ENCODE data around the gene EOLA1. TPM values are rescaled to one million over a fixed set of nuclear protein-coding genes. Genes with fewer than 3 reads are reported as not detected.
"Not testable (repeated sequence)": the region's sequence is repeated elsewhere in the genome, so short reads cannot be mapped to it uniquely, and the experiment has no call there.

EOLA1 gene
- polyA plus RNA-seq, 1 donor (not counting 4 experiments of a cell fraction or from before 2014, with no cell fraction given): 9.3 TPM

DNA sequence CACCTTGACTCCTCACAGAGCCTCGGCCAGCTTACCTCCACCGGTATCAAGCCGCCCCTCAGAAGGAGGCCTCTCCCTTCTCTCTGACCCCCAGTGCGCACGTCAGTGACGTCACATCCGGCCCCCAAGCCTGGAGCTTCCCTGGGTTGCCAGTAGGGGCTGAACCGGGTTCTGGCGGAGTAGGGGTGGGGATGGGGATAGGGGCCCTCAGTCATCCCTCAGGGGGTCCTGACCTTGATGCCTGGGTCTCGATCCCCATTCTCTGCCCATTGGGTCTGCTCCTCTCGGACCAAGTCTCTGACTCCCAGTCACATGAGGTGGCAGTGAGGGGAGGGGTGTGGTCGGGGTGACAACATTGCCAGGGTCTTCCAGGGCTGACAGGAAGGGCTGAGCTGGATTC, 46.5 kb downstream of the EOLA1 start, which contains the start of gene MAGEA9B:
MAGEA9B (minus strand) TSS at position 101 of the 400 bp plus-strand sequence. CDS start 4,280 bp downstream, outside the sequence.
- not testable (repeated sequence) for FAIRE-seq

DNA sequence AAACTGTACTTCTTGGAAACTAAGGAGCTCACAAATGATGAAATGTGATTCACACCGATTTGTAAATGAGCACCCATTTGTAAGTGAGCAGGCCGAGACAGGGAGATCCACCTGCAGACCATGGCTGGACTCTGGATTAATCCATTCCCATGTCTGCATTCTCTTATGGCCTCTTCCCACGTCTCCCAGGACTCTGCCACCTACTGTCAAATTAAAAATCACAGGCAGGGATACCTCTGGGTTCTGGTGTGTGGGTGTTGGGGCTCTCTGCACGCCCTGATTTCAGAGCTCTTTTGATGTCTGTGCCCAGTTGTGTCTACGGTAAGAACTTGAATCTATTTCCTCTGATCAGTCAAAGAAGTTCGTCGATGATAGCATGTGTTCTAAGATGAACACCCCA, 50.2 kb downstream of the EOLA1 start:
- H3K9me1 ChIP-seq (ENCODE audit: control insufficient read depth, extremely low read depth, insufficient read depth, low read length); H3K4me3 ChIP-seq (ENCODE audit: control insufficient read depth in 2 of 3, extremely low read depth in 1 of 3, insufficient read depth in 2 of 3, low read depth in 1 of 3, low read length in 3 of 3); DNase-seq (ENCODE audit: low read depth, low spot score); FAIRE-seq; H3K27ac ChIP-seq (ENCODE audit: control insufficient read depth, insufficient read depth, low read length); H2AFZ ChIP-seq (ENCODE audit: control insufficient read depth, low read length); H3K4me2 ChIP-seq (ENCODE audit: control insufficient read depth, extremely low read depth, insufficient read depth, low read depth, low read length); H3K9ac ChIP-seq (ENCODE audit: control insufficient read depth, extremely low read depth, insufficient read depth, low read length); H3K79me2 ChIP-seq (ENCODE audit: control insufficient read depth, insufficient read depth, low read length); H3K9me3 ChIP-seq (ENCODE audit: control insufficient read depth, low read depth, low read length); H4K20me1 ChIP-seq (ENCODE audit: control insufficient read depth, extremely low read depth, insufficient read depth, low read length); dilution Hi-C loops (cut with MboI; ENCODE audit: extremely low pct_ligation_motif_present, low sequenced_read_pairs); H3K27me3 ChIP-seq (ENCODE audit: control insufficient read depth, extremely low read depth, insufficient read depth, low read length); H3K4me1 ChIP-seq (ENCODE audit: control insufficient read depth, extremely low read depth, insufficient read depth, low read length); H3K36me3 ChIP-seq (ENCODE audit: control insufficient read depth in 2 of 2, extremely low read depth in 1 of 2, insufficient read depth in 2 of 2, low read length in 2 of 2): not testable (repeated sequence)

More for the DNA sequence above, 46.5 kb downstream of the EOLA1 start, which contains the start of gene MAGEA9B:
- H3K4me2 ChIP-seq (ENCODE audit: control insufficient read depth, extremely low read depth, insufficient read depth, low read depth, low read length); H3K9me1 ChIP-seq (ENCODE audit: control insufficient read depth, extremely low read depth, insufficient read depth, low read length); H3K79me2 ChIP-seq (ENCODE audit: control insufficient read depth, insufficient read depth, low read length); dilution Hi-C loops (cut with MboI; ENCODE audit: extremely low pct_ligation_motif_present, low sequenced_read_pairs); H4K20me1 ChIP-seq (ENCODE audit: control insufficient read depth, extremely low read depth, insufficient read depth, low read length); H3K27me3 ChIP-seq (ENCODE audit: control insufficient read depth, extremely low read depth, insufficient read depth, low read length); H3K9ac ChIP-seq (ENCODE audit: control insufficient read depth, extremely low read depth, insufficient read depth, low read length); H2AFZ ChIP-seq (ENCODE audit: control insufficient read depth, low read length); H3K4me3 ChIP-seq (ENCODE audit: control insufficient read depth in 2 of 3, extremely low read depth in 1 of 3, insufficient read depth in 2 of 3, low read depth in 1 of 3, low read length in 3 of 3); H3K9me3 ChIP-seq (ENCODE audit: control insufficient read depth, low read depth, low read length); DNase-seq (ENCODE audit: low read depth, low spot score); H3K27ac ChIP-seq (ENCODE audit: control insufficient read depth, insufficient read depth, low read length); H3K4me1 ChIP-seq (ENCODE audit: control insufficient read depth, extremely low read depth, insufficient read depth, low read length); H3K36me3 ChIP-seq (ENCODE audit: control insufficient read depth in 2 of 2, extremely low read depth in 1 of 2, insufficient read depth in 2 of 2, low read length in 2 of 2): not testable (repeated sequence)

DNA sequence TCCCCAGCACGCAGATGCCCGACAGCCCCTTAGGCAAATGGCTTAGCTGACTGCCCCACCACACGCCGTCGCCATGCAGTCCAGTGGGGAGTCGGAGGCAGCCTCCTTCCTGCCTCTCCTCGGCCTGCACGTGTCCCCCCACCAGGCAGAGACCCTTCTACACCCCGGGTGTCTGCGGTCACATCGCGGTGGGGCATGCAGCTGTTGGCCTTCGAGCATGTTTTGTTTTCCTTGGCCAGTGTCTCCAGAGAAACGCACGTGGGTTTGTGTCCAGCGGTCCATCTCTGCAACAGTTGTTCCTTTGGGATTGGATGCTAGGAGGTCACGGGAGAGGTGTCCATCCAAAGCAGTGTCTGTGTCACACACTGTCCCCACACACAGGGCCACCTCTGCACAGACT, 54.4 kb downstream of the EOLA1 start, which contains the start of gene HSFX2:
HSFX2 (minus strand) TSS at position 101 of the 400 bp plus-strand sequence. CDS start 614 bp downstream, outside the sequence.
- H3K9me1 ChIP-seq (ENCODE audit: control insufficient read depth, extremely low read depth, insufficient read depth, low read length); dilution Hi-C loops (cut with MboI; ENCODE audit: extremely low pct_ligation_motif_present, low sequenced_read_pairs); H2AFZ ChIP-seq (ENCODE audit: control insufficient read depth, low read length); H3K9ac ChIP-seq (ENCODE audit: control insufficient read depth, extremely low read depth, insufficient read depth, low read length); FAIRE-seq; H3K4me1 ChIP-seq (ENCODE audit: control insufficient read depth, extremely low read depth, insufficient read depth, low read length); H3K27ac ChIP-seq (ENCODE audit: control insufficient read depth, insufficient read depth, low read length); H3K27me3 ChIP-seq (ENCODE audit: control insufficient read depth, extremely low read depth, insufficient read depth, low read length); H3K9me3 ChIP-seq (ENCODE audit: control insufficient read depth, low read depth, low read length); H4K20me1 ChIP-seq (ENCODE audit: control insufficient read depth, extremely low read depth, insufficient read depth, low read length); H3K36me3 ChIP-seq (ENCODE audit: control insufficient read depth in 2 of 2, extremely low read depth in 1 of 2, insufficient read depth in 2 of 2, low read length in 2 of 2); H3K4me3 ChIP-seq (ENCODE audit: control insufficient read depth in 2 of 3, extremely low read depth in 1 of 3, insufficient read depth in 2 of 3, low read depth in 1 of 3, low read length in 3 of 3); H3K4me2 ChIP-seq (ENCODE audit: control insufficient read depth, extremely low read depth, insufficient read depth, low read depth, low read length); DNase-seq (ENCODE audit: low read depth, low spot score); H3K79me2 ChIP-seq (ENCODE audit: control insufficient read depth, insufficient read depth, low read length): not testable (repeated sequence)

DNA sequence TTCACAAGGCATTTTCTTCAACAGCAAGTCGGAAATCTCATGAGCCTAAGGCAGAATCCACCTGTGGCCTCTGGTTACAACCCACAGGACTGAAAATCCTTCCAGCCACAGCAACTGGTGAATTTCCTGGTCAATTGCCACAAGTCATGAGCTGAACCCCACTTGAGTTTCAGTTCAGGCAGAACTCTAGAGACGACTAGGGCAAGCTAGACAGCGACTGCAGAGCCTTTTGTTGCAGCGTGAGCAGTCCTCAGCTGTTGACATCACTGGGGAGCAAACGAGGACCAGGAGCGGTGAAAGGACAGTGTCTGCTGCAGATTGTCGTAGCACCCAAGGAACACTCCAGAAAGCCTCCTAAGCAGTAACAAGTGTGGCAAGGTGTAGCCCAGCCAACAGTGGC, 55.1 kb downstream of the EOLA1 start:
- H4K20me1 ChIP-seq (ENCODE audit: control insufficient read depth, extremely low read depth, insufficient read depth, low read length); H3K9me1 ChIP-seq (ENCODE audit: control insufficient read depth, extremely low read depth, insufficient read depth, low read length); H3K9ac ChIP-seq (ENCODE audit: control insufficient read depth, extremely low read depth, insufficient read depth, low read length); H3K79me2 ChIP-seq (ENCODE audit: control insufficient read depth, insufficient read depth, low read length); dilution Hi-C loops (cut with MboI; ENCODE audit: extremely low pct_ligation_motif_present, low sequenced_read_pairs); H3K27ac ChIP-seq (ENCODE audit: control insufficient read depth, insufficient read depth, low read length); H3K9me3 ChIP-seq (ENCODE audit: control insufficient read depth, low read depth, low read length); H3K27me3 ChIP-seq (ENCODE audit: control insufficient read depth, extremely low read depth, insufficient read depth, low read length); H2AFZ ChIP-seq (ENCODE audit: control insufficient read depth, low read length); FAIRE-seq; H3K4me3 ChIP-seq (ENCODE audit: control insufficient read depth in 2 of 3, extremely low read depth in 1 of 3, insufficient read depth in 2 of 3, low read depth in 1 of 3, low read length in 3 of 3); H3K4me2 ChIP-seq (ENCODE audit: control insufficient read depth, extremely low read depth, insufficient read depth, low read depth, low read length); H3K4me1 ChIP-seq (ENCODE audit: control insufficient read depth, extremely low read depth, insufficient read depth, low read length); DNase-seq (ENCODE audit: low read depth, low spot score); H3K36me3 ChIP-seq (ENCODE audit: control insufficient read depth in 2 of 2, extremely low read depth in 1 of 2, insufficient read depth in 2 of 2, low read length in 2 of 2): not testable (repeated sequence)
